ENCODE measurements around the gene KLK4. TPM values are rescaled to one million over a fixed set of nuclear protein-coding genes. Genes with fewer than 3 reads are reported as not detected.

Gene KLK4
- total RNA-seq (2022; extraction: Qiagen RNA extraction; ENCODE audit: low read depth): 0.14 to 0.22 TPM in 2 of 5 replicates, not detected in the others

GRCh38 chr19:50911206-50912101 is at the start of gene KLK4:
TSS of gene KLK4 (minus strand) at chr19:50911395. CDS start at chr19:50910738, 657 bp downstream.

GRCh38 chr19:50952910-50953309 is 41.7 kb upstream of the KLK4 start, which contains the start of gene KLK5:
TSS of gene KLK5 (minus strand) at chr19:50953038. CDS start at chr19:50952657, 381 bp downstream.

GRCh38 chr19:50873056-50873455 is 38.1 kb downstream of the KLK4 start, which contains the start of gene KLK2:
TSS of gene KLK2 (plus strand) at chr19:50873439. CDS start at chr19:50873474, 35 bp downstream.

Other genes starting within 250 kb of the KLK4 start
- 0.07 to 0.35 TPM (median 0.20 TPM) in 5 replicates for gene SHANK1, start 191.6 kb downstream of the KLK4 start, total RNA-seq (2022; extraction: Qiagen RNA extraction; ENCODE audit: low read depth)
- gene CLEC11A, start 188.0 kb downstream of the KLK4 start, total RNA-seq (2022; extraction: Qiagen RNA extraction; ENCODE audit: low read depth): 5.1 to 9.7 TPM (median 9.2 TPM) in 5 replicates
- gene GPR32, start 140.9 kb downstream of the KLK4 start, total RNA-seq (2022; extraction: Qiagen RNA extraction; ENCODE audit: low read depth): not detected in 5 replicates
- gene ACP4, start 121.0 kb downstream of the KLK4 start, total RNA-seq (2022; extraction: Qiagen RNA extraction; ENCODE audit: low read depth): not detected in 5 replicates
- 0.10 to 0.41 TPM (median 0.16 TPM) in 3 of 5 replicates, not detected in the others for gene KLK1, start 87.6 kb downstream of the KLK4 start, total RNA-seq (2022; extraction: Qiagen RNA extraction; ENCODE audit: low read depth)
- gene KLK15, start 77.8 kb downstream of the KLK4 start, total RNA-seq (2022; extraction: Qiagen RNA extraction; ENCODE audit: low read depth): not detected in 5 replicates
- gene KLK3, start 56.5 kb downstream of the KLK4 start, total RNA-seq (2022; extraction: Qiagen RNA extraction; ENCODE audit: low read depth): not detected in 5 replicates
- gene KLK2, start 38.0 kb downstream of the KLK4 start, total RNA-seq (2022; extraction: Qiagen RNA extraction; ENCODE audit: low read depth): 0.03 TPM in 1 of 5 replicates, not detected in the others
- gene KLK5, start 41.6 kb upstream of the KLK4 start, total RNA-seq (2022; extraction: Qiagen RNA extraction; ENCODE audit: low read depth): 0.17 TPM in 1 of 5 replicates, not detected in the others
- gene KLK6, start 58.2 kb upstream of the KLK4 start, total RNA-seq (2022; extraction: Qiagen RNA extraction; ENCODE audit: low read depth): 0.21 to 0.82 TPM (median 0.33 TPM) in 4 of 5 replicates, not detected in the other
- gene KLK7, start 72.5 kb upstream of the KLK4 start, total RNA-seq (2022; extraction: Qiagen RNA extraction; ENCODE audit: low read depth): 0.03 TPM in 1 of 5 replicates, not detected in the others
- gene KLK8, start 90.2 kb upstream of the KLK4 start, total RNA-seq (2022; extraction: Qiagen RNA extraction; ENCODE audit: low read depth): not detected in 5 replicates
- gene KLK10, start 108.3 kb upstream of the KLK4 start, total RNA-seq (2022; extraction: Qiagen RNA extraction; ENCODE audit: low read depth): 0.19 to 0.34 TPM (median 0.32 TPM) in 5 replicates
- 0.14 TPM in 1 of 5 replicates, not detected in the others for gene KLK11, start 115.2 kb upstream of the KLK4 start, total RNA-seq (2022; extraction: Qiagen RNA extraction; ENCODE audit: low read depth)
- not detected in 5 replicates for gene KLK12, start 123.6 kb upstream of the KLK4 start, total RNA-seq (2022; extraction: Qiagen RNA extraction; ENCODE audit: low read depth)
- 0.08 to 0.36 TPM in 2 of 5 replicates, not detected in the others for gene KLK13, start 153.7 kb upstream of the KLK4 start, total RNA-seq (2022; extraction: Qiagen RNA extraction; ENCODE audit: low read depth)
- gene KLK14, start 171.5 kb upstream of the KLK4 start, total RNA-seq (2022; extraction: Qiagen RNA extraction; ENCODE audit: low read depth): 0.29 to 0.70 TPM (median 0.50 TPM) in 5 replicates
- 5.0 to 16.7 TPM (median 13.8 TPM) in 5 replicates for gene CTU1, start 197.0 kb upstream of the KLK4 start, total RNA-seq (2022; extraction: Qiagen RNA extraction; ENCODE audit: low read depth)
- 0.26 TPM in 1 of 5 replicates, not detected in the others for gene SIGLEC9, start 213.5 kb upstream of the KLK4 start, total RNA-seq (2022; extraction: Qiagen RNA extraction; ENCODE audit: low read depth)
- gene SIGLEC7, start 230.9 kb upstream of the KLK4 start, total RNA-seq (2022; extraction: Qiagen RNA extraction; ENCODE audit: low read depth): not detected in 5 replicates

Measured in A549 treated with CpdA at 1 μM for 4 hours (cell line).